ENCODE data around the gene RALGAPA2. TPM values are rescaled to one million over a fixed set of nuclear protein-coding genes. Genes with fewer than 3 reads are reported as not detected.

Gene RALGAPA2
- total and polyA plus RNA-seq, 5 donors from 2014 or later: 4.7 to 28.8 (median 6.2) TPM

DNA sequence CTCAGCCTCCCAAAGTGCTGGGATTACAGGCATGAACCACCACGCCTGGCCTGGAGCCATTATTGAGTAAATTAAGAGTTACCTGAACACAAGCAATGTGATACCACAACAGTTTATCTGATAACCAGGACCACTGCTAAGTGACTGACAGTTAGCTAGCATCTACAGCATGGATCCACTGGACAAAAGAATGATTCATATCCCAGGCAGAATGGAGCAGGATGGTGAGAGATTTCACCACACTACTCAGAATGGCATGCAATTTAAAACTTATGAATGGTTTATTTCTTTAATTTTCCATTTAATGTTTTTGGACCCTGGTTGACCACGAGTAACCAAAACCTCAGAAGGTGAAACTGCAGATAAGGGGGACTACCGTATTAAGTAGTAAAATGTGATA, 48.6 kb downstream of the RALGAPA2 start:
- H3K27ac Mint-ChIP-seq: no peak overlapping the region
- no peak overlapping the region for H3K4me3 Mint-ChIP-seq
- ATAC-seq (ENCODE audit: low read depth in 2 of 2) (no peak), DNase-seq (no peak)
- no peaks in the 10 kb centered on the region for H3K9me3 ChIP-seq (ENCODE audit: control insufficient read depth in 2 of 2, low read length in 2 of 2)
- no peaks in the 10 kb centered on the region for H3K27me3 Mint-ChIP-seq
- H3K9me3 Mint-ChIP-seq: no peaks in the 10 kb centered on the region
- no peaks in the 10 kb centered on the region for H3K4me1 ChIP-seq (ENCODE audit: control insufficient read depth, insufficient read depth, low read length, poor library complexity, severe bottlenecking)
- H3K27me3 ChIP-seq (ENCODE audit: control insufficient read depth, insufficient read depth, low read length): no peaks in the 10 kb centered on the region
- no peak overlapping the region for H3K27ac ChIP-seq (ENCODE audit: insufficient read depth, low read length, poor library complexity, severe bottlenecking)
- peaks cover 5% of the 10 kb centered on the region for H3K36me3 Mint-ChIP-seq
- no peak overlapping the region for H3K4me3 ChIP-seq (ENCODE audit: low read depth, low read length)
- H3K4me1 Mint-ChIP-seq: peaks cover 9 to 25% (median 17%) of the 10 kb centered on the region in 4 donors
- no peaks in the 10 kb centered on the region for H3K36me3 ChIP-seq (ENCODE audit: control insufficient read depth, insufficient read depth, low read length)

DNA sequence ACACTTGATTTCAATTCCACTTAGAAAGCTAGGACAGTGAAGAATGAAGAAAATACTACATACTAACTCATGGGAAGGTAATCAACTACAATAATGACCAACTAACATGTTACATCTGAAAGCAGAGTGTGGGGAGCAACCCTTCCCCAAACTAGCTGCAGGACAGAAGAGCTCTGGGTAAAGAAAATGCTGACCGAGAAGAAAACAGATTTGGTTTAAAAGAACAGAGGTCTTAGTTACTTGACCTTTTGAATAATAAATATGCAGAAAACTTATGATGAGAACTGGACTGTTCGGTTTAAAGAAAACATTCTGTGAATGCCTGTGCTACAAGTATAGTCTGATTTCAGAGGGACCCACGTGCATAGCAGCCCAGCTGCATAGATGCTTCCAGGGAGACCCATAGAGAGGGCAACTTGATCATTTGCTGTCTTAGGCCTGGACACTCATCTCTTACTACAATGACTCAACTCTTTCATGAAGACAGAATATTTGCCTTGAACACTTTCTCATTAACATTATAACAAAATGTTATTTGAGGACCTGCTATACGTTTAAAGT, 53.5 kb downstream of the RALGAPA2 start:
- Histone ChIP-seq H3K9me3 (ENCODE audit: control insufficient read depth in 2 of 2, low read length in 2 of 2) (no peaks in the 10 kb centered on the region), H3K4me1 (ENCODE audit: control insufficient read depth, insufficient read depth, low read length, poor library complexity, severe bottlenecking) (no peaks in the 10 kb centered on the region), H3K4me3 (ENCODE audit: low read depth, low read length) (no peak overlapping the region), H3K36me3 (ENCODE audit: control insufficient read depth, insufficient read depth, low read length) (no peaks in the 10 kb centered on the region), H3K27ac (ENCODE audit: insufficient read depth, low read length, poor library complexity, severe bottlenecking) (no peak overlapping the region), H3K27me3 (ENCODE audit: control insufficient read depth, insufficient read depth, low read length) (no peaks in the 10 kb centered on the region)
- no peak overlapping the region for H3K4me3 Mint-ChIP-seq
- H3K36me3 Mint-ChIP-seq: peaks cover 19% of the 10 kb centered on the region
- H3K9me3 Mint-ChIP-seq: no peaks in the 10 kb centered on the region
- H3K4me1 Mint-ChIP-seq: peaks cover 0 to 5% (median 2%) of the 10 kb centered on the region in 4 donors
- no peak overlapping the region for H3K27ac Mint-ChIP-seq
- H3K27me3 Mint-ChIP-seq: no peaks in the 10 kb centered on the region
- DNase-seq (no peak), ATAC-seq (ENCODE audit: low read depth in 2 of 2) (no peak)

DNA sequence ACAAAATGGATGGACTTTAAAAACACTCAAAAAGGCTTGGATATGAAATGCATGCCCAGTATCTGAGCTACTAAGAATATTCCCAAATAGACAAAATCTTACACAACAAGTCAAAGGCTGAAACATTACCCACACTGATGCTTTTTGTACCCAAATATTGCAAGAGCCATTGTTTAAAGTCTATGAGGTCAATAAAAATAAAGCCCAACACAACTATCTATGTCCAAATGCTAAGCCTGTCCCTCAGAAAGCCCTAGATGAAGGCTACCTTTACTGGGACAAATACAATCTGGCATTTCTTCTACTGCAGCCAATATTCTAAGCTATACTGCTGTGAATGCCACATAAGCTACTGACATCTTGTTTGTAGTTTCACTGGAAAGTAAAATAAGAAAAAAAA, 54.3 kb downstream of the RALGAPA2 start:
- Mint-ChIP-seq H3K27ac (no peak overlapping the region), H3K9me3 (no peaks in the 10 kb centered on the region)
- H3K27ac ChIP-seq (ENCODE audit: insufficient read depth, low read length, poor library complexity, severe bottlenecking): no peak overlapping the region

DNA sequence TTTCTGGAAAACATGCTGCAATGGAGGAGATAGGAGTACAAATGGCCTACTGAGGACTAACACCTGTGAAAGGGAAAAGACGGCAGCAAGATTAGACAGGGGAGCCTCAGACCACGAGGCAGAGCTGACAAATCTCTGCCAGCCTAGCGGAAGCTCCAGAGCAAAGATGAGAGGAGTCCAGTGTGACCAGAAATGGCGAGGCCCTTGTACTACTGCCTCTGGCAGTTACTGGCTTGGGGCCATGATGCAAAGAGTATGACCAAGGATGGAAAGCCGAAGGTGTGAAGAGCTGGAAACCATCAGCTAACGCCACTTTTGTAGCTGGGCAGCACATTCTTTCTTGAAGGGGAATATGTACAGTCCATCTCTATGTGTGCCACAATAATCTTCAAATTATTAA, 55.4 kb downstream of the RALGAPA2 start:
- ATAC-seq (ENCODE audit: low read depth in 2 of 2): no peak
- no peaks in the 10 kb centered on the region for H3K27me3 ChIP-seq (ENCODE audit: control insufficient read depth, insufficient read depth, low read length)
- H3K4me3 Mint-ChIP-seq: no peak overlapping the region
- H3K27me3 Mint-ChIP-seq: no peaks in the 10 kb centered on the region
- H3K9me3 ChIP-seq (ENCODE audit: control insufficient read depth in 2 of 2, low read length in 2 of 2): no peaks in the 10 kb centered on the region
- no peak overlapping the region for H3K27ac ChIP-seq (ENCODE audit: insufficient read depth, low read length, poor library complexity, severe bottlenecking)
- no peak overlapping the region for H3K27ac Mint-ChIP-seq
- H3K9me3 Mint-ChIP-seq: no peaks in the 10 kb centered on the region
- H3K4me3 ChIP-seq (ENCODE audit: low read depth, low read length): no peak overlapping the region
- H3K4me1 ChIP-seq (ENCODE audit: control insufficient read depth, insufficient read depth, low read length, poor library complexity, severe bottlenecking): no peaks in the 10 kb centered on the region
- H3K36me3 ChIP-seq (ENCODE audit: control insufficient read depth, insufficient read depth, low read length): no peaks in the 10 kb centered on the region
- H3K4me1 Mint-ChIP-seq: peaks cover 0 to 9% (median 3%) of the 10 kb centered on the region in 4 donors
- peaks cover 23% of the 10 kb centered on the region for H3K36me3 Mint-ChIP-seq
- no peak for DNase-seq

More for the DNA sequence above, 54.3 kb downstream of the RALGAPA2 start:
- Histone ChIP-seq H3K4me1 (ENCODE audit: control insufficient read depth, insufficient read depth, low read length, poor library complexity, severe bottlenecking) (no peaks in the 10 kb centered on the region), H3K9me3 (ENCODE audit: control insufficient read depth in 2 of 2, low read length in 2 of 2) (no peaks in the 10 kb centered on the region), H3K27me3 (ENCODE audit: control insufficient read depth, insufficient read depth, low read length) (no peaks in the 10 kb centered on the region), H3K36me3 (ENCODE audit: control insufficient read depth, insufficient read depth, low read length) (no peaks in the 10 kb centered on the region), H3K4me3 (ENCODE audit: low read depth, low read length) (no peak overlapping the region)
- H3K4me1 Mint-ChIP-seq: peaks cover 0 to 5% (median 2%) of the 10 kb centered on the region in 4 donors
- ATAC-seq (ENCODE audit: low read depth in 2 of 2) (no peak), DNase-seq (no peak)
- H3K27me3 Mint-ChIP-seq: no peaks in the 10 kb centered on the region
- peaks cover 19% of the 10 kb centered on the region for H3K36me3 Mint-ChIP-seq
- no peak overlapping the region for H3K4me3 Mint-ChIP-seq

DNA sequence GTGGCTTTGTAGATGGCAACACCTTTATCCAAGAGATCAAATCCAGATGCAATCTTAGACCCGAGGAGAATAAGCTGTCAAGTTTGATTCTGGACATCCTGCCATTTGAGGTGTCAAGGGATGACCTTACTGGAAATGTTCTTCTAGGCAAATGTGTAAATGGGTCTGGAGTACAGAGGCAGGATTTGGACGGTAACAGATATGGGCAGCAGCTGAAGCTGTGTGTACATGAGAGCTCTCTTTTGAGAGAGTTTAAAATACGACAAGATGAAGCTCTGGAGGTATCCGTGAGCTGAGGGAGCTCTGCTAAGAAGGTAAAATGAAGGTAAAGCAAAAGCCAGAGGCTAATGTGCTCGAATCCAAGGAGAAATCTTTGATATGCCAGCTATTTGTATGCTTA, 56.6 kb downstream of the RALGAPA2 start:
- peaks cover 0 to 7% (median 0%) of the 10 kb centered on the region in 4 donors for H3K4me1 Mint-ChIP-seq
- DNase-seq (no peak), ATAC-seq (ENCODE audit: low read depth in 2 of 2) (no peak)
- Histone ChIP-seq H3K4me1 (ENCODE audit: control insufficient read depth, insufficient read depth, low read length, poor library complexity, severe bottlenecking) (no peaks in the 10 kb centered on the region), H3K27me3 (ENCODE audit: control insufficient read depth, insufficient read depth, low read length) (no peaks in the 10 kb centered on the region), H3K9me3 (ENCODE audit: control insufficient read depth in 2 of 2, low read length in 2 of 2) (no peaks in the 10 kb centered on the region), H3K4me3 (ENCODE audit: low read depth, low read length) (no peak overlapping the region), H3K27ac (ENCODE audit: insufficient read depth, low read length, poor library complexity, severe bottlenecking) (no peak overlapping the region), H3K36me3 (ENCODE audit: control insufficient read depth, insufficient read depth, low read length) (no peaks in the 10 kb centered on the region)
- no peak overlapping the region for H3K4me3 Mint-ChIP-seq
- H3K27ac Mint-ChIP-seq: no peak overlapping the region
- peaks cover 24% of the 10 kb centered on the region for H3K36me3 Mint-ChIP-seq
- no peaks in the 10 kb centered on the region for H3K27me3 Mint-ChIP-seq
- H3K9me3 Mint-ChIP-seq: no peaks in the 10 kb centered on the region

DNA sequence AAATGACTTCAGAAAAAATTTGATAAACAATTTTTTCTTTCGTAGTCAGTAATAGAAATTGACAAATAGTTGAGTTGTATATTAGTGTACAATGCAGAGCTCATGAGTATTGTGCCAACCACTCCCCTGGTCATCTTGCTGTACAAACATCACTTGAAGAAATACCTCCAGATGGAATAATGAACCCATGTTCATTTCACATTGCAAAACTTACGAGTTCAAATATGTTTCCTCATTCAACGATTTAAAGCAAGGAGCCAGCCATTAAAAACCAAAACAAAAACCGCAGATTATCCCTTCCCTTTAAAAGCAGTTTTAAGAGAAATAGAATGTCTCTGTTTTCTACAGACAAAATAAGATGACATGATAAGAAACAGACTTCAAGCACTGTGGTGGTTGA, 62.5 kb downstream of the RALGAPA2 start:
- Histone ChIP-seq H3K4me1 (ENCODE audit: control insufficient read depth, insufficient read depth, low read length, poor library complexity, severe bottlenecking) (no peaks in the 10 kb centered on the region), H3K27ac (ENCODE audit: insufficient read depth, low read length, poor library complexity, severe bottlenecking) (no peak overlapping the region), H3K36me3 (ENCODE audit: control insufficient read depth, insufficient read depth, low read length) (peaks cover 4% of the 10 kb centered on the region), H3K4me3 (ENCODE audit: low read depth, low read length) (no peak overlapping the region), H3K9me3 (ENCODE audit: control insufficient read depth in 2 of 2, low read length in 2 of 2) (no peaks in the 10 kb centered on the region), H3K27me3 (ENCODE audit: control insufficient read depth, insufficient read depth, low read length) (no peaks in the 10 kb centered on the region)
- Mint-ChIP-seq H3K27me3 (no peaks in the 10 kb centered on the region), H3K36me3 (peaks cover 19% of the 10 kb centered on the region), H3K9me3 (no peaks in the 10 kb centered on the region), H3K27ac (no peak overlapping the region), H3K4me1 (peaks cover 0 to 15% (median 2%) of the 10 kb centered on the region in 4 donors), H3K4me3 (no peak overlapping the region)
- no peak for DNase-seq
- ATAC-seq (ENCODE audit: low read depth in 2 of 2): no peak

DNA sequence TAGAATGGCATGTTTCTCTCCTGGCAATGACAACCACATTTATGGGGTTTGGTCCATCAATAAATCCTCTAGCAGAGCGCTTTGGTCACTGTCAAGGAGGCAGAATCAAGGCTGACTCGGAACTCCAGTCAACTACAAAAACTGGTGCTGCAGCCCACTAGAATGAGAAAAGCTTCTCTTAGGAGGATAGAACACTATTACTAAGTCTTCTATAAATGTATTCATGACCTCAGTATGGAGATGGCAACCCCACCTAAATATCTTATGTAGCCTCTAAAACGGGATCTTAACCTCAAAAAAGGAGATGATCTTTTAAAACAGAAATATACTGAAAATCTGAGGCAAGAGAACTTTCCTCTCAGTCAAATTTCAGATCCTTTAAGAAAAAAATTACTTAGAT, 68.5 kb downstream of the RALGAPA2 start:
- H3K27ac ChIP-seq (ENCODE audit: insufficient read depth, low read length, poor library complexity, severe bottlenecking): no peak overlapping the region
- ATAC-seq (ENCODE audit: low read depth in 2 of 2): no peak

DNA sequence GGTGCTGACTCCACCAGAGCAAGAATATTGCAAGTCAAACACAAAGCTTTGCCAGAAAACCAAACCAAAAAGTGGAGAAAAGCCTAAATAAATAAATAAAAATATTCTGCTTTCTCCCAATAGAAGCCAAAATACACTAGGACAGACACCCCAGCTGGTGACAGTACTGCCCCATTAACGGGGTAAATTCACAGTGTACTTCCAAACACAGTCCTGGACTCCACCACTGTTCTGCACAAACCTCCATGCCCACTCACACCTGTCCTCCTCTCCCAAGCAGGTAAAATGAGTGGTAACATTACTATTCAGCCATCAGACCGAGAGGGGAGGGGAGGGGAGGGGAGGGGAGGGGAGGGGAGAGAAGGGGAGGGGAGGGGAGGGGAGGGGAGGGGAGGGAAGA, 70.7 kb downstream of the RALGAPA2 start:
- no peak overlapping the region for H3K4me3 ChIP-seq (ENCODE audit: low read depth, low read length)

More for the DNA sequence above, 68.5 kb downstream of the RALGAPA2 start:
- no peaks in the 10 kb centered on the region for H3K27me3 Mint-ChIP-seq
- H3K36me3 Mint-ChIP-seq: peaks cover 31% of the 10 kb centered on the region
- H3K9me3 ChIP-seq (ENCODE audit: control insufficient read depth in 2 of 2, low read length in 2 of 2): no peaks in the 10 kb centered on the region
- no peaks in the 10 kb centered on the region for H3K9me3 Mint-ChIP-seq
- H3K4me3 ChIP-seq (ENCODE audit: low read depth, low read length): no peak overlapping the region
- no peaks in the 10 kb centered on the region for H3K27me3 ChIP-seq (ENCODE audit: control insufficient read depth, insufficient read depth, low read length)
- H3K27ac Mint-ChIP-seq: no peak overlapping the region
- H3K4me1 Mint-ChIP-seq: peaks cover 4 to 6% (median 4%) of the 10 kb centered on the region in 4 donors
- H3K4me3 Mint-ChIP-seq: no peak overlapping the region
- no peak for DNase-seq
- peaks cover 17% of the 10 kb centered on the region for H3K36me3 ChIP-seq (ENCODE audit: control insufficient read depth, insufficient read depth, low read length)
- no peaks in the 10 kb centered on the region for H3K4me1 ChIP-seq (ENCODE audit: control insufficient read depth, insufficient read depth, low read length, poor library complexity, severe bottlenecking)

More for the DNA sequence above, 70.7 kb downstream of the RALGAPA2 start:
- H3K9me3 Mint-ChIP-seq: no peaks in the 10 kb centered on the region
- no peaks in the 10 kb centered on the region for H3K27me3 Mint-ChIP-seq
- no peak overlapping the region for H3K4me3 Mint-ChIP-seq
- no peak overlapping the region for H3K27ac Mint-ChIP-seq
- no peaks in the 10 kb centered on the region for H3K9me3 ChIP-seq (ENCODE audit: control insufficient read depth in 2 of 2, low read length in 2 of 2)
- DNase-seq: no peak
- peaks cover 25% of the 10 kb centered on the region for H3K36me3 ChIP-seq (ENCODE audit: control insufficient read depth, insufficient read depth, low read length)
- ATAC-seq (ENCODE audit: low read depth in 2 of 2): no peak
- peaks cover 36% of the 10 kb centered on the region for H3K36me3 Mint-ChIP-seq
- no peaks in the 10 kb centered on the region for H3K27me3 ChIP-seq (ENCODE audit: control insufficient read depth, insufficient read depth, low read length)
- peaks cover 0 to 4% (median 3%) of the 10 kb centered on the region in 4 donors for H3K4me1 Mint-ChIP-seq
- no peak overlapping the region for H3K27ac ChIP-seq (ENCODE audit: insufficient read depth, low read length, poor library complexity, severe bottlenecking)
- no peaks in the 10 kb centered on the region for H3K4me1 ChIP-seq (ENCODE audit: control insufficient read depth, insufficient read depth, low read length, poor library complexity, severe bottlenecking)

Data from CD4-positive, CD25-positive, alpha-beta regulatory T cell (primary cell).